Stimulated activated CD8-positive, alpha-beta memory T cell treated with anti-CD3 and anti-CD28 coated beads, Interleukin-12 subunit alpha, Interleukin-12 subunit beta, amount 100 ng/mL, for 24 hours (primary cell): ENCODE measurements around the gene DHFR2.
"Not testable (repeated sequence)": the region's sequence is repeated elsewhere in the genome, so short reads cannot be mapped to it uniquely, and the experiment has no call there.

ENCODE experiments used
- DNase-seq: peaks from one replicate; pipeline ENCODE4 v3.0.0-alpha.2; 2020; ENCODE audit errors: extremely low read depth

Gene DHFR2

DNA sequence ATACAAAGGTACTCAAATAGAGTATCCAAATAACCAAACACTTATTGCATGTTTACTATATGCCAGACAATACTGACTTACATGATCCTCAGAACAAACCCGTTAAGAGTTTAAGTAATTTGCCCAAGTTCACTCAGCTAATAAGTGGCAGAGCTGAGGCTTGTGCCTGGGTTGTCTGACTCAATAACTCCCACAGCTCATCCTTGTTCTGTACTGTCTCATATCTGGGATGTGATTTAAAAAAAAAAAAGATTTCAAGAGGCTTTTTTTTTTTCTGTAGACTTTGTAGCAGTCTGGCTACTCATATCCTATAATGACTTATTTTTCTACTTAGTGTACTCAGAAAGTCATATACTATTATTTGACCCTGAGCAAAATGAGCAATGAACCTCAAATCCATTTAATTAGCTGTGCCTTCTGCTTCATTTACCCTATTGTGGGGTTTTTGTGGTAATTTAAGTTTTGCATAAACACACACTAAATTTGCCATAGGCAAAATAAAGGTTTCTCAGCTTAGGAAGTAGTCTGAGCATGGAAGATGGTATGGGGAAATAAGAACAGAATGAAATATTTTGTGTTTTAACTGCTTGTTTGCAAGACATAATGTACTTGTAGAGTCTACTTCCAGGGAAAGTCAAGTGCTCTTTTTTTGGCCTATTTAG lies 3.2 kb upstream of the DHFR2 start:
- DNase-seq, result no peak

DNA sequence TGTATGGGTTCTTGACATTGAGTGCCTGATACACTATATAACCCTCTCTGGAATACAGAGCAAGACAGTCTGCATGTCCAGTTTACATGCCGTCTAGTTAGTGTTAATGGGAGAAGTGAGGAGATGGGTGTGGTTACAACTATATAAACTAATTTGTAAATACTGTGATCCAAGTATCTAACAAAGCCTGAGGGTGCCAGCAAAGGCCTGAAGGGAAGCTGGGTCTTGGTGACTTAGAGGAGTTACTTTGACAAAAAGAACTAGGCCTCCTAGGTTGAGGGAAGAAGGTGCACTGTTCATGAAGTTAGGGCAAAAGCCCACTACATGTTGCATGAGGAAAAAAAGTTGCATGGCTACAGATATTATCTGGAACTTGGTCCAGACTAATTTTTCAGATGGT lies 2.4 kb upstream of the DHFR2 start:
- DNase-seq, result no peak

DNA sequence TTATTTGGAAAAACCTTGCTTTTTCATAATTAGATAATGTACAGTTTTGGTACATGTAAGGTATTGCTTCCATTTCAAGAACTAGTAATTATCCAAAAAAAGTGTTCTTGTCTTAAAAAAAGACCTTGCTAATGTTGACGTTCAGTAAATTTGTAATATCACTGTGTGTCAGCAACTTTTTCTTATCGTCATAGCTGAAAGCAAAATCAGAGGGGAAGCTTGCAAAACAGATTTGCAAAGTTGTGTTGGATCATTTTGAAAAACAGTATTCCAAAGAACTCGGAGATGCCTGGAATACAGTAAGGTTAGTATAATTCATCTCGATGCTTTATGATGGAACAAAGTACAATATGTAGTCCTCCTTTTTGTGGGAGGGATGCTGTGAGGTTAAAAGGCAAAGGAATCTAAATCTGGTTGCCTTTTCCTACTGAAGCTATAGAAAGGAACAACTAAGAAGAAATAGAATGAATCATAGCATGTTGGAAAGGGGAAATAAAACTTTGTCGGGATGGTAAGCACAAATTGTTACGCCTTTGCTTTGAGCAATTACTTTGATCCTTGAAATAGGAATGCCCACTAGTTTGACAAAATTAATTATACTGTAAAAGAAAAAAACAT lies 1.6 kb upstream of the DHFR2 start:
- no peak for DNase-seq

DNA sequence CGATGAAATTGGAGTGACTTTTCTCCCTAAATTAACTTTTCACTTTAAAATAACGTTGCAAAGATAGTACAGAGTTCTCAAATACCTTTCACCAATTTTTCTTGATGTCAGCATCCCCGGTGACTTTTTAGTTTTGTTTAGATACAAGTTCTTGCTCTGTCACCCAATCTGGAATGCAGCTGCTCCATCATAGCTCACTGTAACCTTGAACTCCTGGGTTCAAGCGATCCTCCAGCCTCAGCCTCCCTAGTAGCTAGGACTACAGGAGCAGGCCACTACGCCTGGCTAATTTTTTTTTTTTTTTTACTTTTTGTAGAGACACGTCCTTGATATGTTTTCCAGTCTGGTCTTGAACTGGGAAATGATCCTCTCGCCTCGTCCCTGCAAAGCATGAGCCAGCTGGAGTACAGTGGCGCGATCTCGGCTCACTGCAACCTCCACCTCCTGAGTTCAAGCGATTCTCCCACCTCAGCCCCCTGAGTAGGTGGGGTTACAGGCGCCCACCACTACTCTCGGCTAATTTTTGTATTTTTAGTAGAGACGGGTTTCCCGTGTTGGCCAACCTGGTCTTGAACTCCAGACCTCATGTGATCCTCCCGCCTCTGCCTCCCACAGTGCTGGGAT lies 892 bp upstream of the DHFR2 start:
- no peak for DNase-seq

DNA sequence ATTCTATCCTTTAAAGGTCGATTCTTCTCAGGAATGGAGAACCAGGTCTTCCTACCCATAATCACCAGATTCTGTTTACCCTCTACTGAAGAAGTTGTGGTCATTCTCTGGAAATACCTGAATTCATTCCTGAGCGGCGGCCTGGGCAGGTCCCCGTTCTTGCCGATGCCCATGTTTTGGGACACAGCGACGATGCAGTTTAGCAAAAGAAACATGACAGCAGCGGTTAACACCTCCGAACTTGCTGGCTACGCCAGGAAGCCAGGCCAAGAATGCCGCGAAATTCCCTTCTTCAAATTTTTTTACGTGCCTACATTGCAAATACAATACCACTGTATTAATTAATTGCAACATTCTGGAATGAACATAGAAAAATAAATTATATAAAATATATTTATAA lies 1.4 kb downstream of the DHFR2 start:
- no peak for DNase-seq

DNA sequence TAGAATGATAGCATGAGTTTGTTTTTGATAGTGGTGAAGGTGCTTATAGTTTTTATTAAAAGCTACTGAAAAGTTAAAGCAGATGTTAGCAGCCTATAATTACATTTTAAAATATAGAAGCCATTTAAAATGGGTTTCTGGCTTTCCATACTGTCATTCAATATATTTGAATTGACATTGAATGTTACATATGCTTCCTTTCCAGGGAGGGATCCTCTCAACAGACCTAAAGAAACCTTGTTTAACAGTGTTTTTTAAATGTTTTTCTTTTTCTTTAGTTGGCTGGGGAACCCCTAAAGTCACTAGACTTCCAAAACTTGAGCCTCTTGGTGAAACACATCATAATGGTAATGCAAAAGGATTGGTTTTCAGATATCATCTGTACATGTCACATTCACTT lies 12.2 kb downstream of the DHFR2 start:
- no peak for DNase-seq

DNA sequence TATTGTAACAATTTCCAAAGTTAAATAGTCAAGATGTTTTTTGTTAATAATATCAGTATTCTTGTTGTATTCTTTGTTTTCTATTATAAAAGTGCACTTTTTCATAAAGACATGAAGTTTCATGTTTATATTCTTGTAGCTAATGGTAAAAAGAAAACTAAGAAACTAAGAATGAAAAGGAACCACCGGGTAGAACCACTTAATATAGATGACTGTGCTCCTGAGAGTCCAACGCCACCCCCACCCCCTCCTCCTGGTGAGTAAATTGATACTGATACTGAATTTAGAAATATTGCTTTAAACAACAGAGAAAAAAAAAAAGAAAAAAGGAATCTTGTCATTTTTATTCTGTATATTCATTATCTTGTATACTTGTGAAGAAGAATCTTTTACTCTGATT lies 13.4 kb downstream of the DHFR2 start:
- no peak for DNase-seq

DNA sequence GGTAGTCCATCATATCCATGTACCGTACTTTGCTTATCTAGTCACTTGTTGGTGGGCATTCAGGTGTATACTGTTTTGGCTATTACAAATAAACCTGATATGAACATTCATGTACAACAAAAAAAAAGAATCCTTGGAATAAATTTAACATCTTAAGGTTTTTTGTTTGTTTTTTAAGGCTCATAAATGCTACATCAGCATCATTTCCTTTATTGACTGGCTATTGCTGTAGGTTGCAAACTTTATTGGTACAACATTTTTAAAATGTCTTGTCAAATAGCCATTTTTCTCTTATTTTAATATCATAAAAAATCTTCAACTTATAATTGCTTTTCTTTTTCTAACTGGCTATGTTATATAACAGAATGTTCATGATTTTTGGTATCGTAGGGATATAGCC lies 16.2 kb downstream of the DHFR2 start:
- DNase-seq, result no peak

DNA sequence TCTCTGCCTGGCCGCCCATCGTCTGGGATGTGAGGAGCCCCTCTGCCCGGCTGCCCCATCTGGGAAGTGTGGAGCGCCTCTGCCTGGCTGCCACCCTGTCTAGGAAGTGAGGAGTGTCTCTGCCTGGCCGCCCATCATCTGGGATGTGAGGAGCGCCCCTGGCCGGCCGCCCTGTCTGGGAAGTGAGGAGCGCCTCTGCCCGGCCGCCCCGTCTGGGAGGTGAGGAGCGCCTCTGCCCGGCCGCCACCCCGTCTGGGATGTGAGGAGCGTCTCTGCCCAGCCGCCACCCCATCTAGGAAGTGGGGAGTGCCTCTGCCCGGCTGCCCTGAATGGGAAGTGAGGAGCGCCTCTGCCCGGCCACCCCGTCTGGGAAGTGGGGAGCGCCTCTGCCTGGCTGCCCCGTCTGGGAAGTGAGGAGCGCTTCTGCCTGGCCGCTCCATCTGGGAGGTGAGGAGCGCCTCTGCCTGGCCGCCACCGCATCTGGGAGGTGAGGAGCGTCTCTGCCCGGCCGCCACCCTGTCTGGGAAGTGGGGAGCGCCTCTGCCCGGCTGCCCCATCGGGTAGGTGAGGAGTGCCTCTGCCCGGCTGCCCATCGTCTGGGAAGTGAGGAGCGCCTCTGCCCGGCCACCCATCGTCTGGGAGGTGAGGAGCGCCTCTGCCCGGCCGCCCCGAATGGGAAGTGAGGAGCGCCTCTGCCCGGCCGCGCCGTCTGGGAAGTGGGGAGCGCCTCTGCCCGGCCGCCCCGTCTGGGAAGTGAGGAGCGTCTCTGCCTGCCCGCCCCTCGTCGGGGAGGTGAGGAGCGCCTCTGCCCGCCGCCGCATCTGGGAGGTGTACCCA lies 18.4 kb downstream of the DHFR2 start:
- not testable (repeated sequence) for DNase-seq

DNA sequence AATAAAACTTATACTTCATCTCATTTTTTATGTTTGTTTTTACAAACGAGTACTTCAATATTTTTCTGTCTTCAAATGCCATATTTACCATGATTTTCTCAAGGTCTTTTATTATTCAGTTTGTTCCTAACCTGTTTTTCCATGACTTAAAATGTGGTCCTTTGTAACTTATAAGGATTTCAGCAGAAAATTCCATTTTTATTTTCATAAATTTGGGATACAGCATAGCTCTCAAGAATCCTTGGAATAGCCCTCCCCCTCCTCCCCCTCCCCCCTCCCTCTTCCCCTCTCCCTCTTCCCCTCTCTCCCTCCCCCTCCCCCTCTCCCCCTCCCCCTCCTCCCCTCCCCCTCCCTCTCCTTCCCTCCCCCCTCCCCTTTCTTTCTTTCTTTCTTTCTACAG lies 19.4 kb downstream of the DHFR2 start:
- DNase-seq, result no peak

DNA sequence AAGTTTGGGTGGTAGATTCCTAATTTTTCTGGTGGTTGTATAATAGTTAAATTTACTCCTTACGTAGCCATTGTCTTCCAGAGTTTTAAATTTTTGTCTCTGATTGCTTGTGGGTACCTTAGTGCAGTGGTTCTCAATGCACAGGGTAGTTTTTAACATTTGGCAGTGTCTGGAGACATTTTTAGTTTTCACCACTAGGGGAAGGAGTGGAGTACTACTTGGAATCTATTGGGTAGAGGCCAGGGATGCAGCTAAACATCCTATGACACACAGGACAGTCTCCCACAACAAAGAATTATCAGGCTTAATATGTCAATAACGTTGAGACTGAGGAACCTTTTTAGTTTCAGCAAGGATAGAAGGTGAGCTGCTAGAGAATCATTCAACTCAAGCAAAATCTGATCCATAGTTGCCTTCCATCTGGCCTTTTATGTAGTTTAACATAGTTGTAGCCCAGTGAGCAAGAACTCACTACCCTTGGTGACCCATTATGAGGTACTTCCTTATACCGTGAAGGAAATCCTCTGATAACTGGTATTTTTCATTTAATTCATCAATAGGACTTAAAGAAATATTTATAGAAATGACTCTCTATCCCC lies 25.7 kb downstream of the DHFR2 start:
- DNase-seq, result no peak

DNA sequence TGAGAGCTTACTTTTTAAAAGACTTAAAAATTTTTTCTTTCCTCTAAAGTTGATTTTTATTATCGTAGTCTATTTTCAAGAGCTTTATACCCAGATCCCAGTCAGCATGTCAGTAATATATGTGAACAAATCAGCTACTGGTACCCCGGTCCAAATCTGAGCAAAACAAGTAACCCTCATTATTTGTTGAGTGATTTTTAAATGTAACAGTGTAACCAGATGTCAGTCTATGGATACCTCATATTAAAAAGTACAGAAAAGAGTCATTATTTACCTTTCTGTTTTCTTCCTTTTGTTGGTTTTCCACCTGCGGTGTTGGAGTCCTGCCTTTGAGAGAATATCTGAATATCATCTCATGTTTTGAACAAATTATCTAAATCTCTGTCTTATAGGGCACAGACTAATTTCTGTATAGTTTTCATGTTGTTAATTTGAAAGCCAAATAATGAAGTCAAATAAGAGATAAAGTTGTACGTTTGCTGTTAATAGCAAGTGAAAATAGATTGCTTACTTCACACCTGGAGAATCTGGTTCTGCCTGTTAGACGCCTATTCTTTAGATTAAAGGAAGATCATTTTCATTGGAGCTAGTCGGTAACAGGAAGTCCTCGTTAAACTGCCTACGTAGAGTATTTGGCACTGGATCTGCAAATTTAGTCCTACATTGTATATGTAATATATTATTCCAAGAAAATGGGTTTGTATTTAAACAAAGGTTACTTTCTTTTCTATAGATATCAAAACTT lies 34.5 kb downstream of the DHFR2 start, which contains the start of gene STX19:
Gene STX19, minus strand, starts transcription at position 505 of the 745 bp plus-strand sequence. CDS start 13,328 bp downstream, outside the sequence.
- DNase-seq, result no peak

DNA sequence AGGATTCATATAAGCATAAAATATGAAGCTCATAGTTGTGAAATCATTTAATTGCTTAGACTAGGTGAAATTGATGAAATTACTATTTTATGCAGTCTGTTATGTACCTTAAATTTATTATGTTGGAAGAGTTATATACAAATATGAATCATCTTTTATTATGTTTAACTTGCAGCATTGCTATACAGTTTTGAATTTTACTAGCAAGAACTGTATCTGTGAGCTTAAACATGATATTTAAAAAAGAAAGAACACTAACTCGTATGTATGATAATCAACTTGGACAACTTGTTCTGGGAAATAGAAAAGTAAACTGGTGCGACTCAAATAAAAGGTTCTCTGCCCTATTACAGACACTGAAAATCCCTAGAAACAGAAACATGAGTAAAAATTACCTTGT lies 36.1 kb downstream of the DHFR2 start:
- no peak for DNase-seq

DNA sequence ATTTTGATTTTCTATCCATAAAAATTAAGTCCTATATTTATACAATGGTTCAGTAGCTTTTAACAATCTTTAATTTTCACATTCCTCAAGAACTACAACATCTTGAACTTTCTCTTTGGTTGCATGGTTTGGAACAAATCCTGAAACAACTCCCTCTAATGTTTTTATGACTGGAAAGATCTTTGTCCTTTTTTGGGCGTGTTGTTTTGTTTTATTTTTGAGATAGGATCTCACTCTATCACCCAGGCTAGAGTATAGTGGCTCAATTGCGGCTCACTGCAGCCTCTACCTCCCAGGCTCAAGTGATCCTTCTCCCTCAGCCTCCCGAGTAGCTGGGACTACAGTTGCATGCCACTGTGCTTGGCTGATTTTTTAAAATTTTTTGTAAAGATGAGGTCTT lies 38.3 kb downstream of the DHFR2 start:
- no peak for DNase-seq

DNA sequence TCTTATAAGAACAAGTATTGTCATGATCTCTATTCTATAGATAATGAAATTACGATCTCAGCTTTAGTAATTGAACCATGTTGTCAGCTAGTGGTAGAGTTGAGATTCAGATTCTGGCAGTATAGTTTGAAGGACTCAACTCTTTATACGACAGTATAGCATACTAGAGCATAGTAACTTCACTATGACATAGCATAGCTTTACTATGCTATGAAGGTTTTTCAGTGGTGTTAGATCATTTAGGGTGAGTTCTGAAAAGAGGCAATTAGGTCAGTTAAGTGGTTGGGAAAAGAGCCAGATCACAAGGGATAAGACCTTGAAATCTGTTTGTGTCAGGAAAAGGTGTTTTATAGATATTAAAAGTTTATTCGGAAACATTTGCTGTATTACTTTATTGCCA lies 42.4 kb downstream of the DHFR2 start:
- DNase-seq, result no peak

DNA sequence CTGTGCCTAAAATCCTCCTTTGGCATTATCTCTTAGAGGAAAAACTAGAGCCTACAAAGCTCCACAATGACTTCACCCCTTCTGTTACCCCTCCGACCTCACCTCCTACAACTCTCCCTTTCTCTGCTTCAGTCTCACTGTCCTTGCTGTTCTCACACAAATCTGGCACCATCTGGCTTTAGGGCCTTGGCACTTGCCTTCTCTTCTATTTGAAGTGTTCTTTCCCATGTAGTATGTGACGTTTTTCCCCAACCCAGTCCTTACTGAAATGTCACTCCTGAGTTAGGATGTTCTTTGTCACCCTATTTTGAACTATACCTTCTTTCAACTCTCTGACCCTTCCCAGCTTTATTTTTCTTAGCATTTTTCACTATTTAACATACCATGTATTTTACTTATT lies 43.1 kb downstream of the DHFR2 start:
- no peak for DNase-seq

DNA sequence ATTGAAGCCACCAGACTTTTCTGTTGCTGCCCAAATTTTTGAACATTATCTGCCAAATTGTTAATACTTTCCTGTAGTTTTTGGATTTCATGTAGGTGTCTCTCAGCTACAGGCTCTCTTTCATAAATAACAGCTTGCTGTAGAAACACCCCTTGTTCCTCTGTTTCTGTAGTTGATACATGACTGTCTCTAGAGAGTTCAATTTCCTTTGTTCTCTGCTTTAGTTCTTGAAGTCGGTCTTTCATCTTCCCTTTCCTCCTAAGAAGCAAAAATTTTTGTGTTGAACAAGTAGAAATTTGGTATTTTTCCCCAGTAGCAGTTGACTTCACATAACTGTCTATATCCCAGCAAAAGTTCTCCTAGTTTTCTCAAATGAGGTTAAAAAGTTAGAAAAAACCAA lies 47.7 kb downstream of the DHFR2 start:
- DNase-seq, result no peak

DNA sequence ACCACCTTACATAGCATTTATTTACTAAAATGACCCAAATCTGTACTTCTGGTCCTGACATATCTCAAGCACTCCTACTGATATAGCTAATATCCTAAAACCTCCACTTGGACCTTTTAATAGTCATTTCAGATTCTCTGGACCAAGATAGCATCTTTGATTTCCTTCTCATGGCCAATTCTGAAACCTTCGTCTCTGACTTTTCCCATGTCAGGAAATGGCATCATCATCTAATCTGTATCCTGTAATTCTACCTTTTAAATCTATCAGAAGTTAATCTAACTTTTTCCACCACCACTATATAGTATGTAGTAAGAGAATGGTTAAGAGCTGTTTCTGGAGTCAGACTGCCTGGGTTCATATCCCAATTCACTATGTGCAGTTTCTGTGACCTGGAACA lies 50.5 kb downstream of the DHFR2 start:
- no peak for DNase-seq

DNA sequence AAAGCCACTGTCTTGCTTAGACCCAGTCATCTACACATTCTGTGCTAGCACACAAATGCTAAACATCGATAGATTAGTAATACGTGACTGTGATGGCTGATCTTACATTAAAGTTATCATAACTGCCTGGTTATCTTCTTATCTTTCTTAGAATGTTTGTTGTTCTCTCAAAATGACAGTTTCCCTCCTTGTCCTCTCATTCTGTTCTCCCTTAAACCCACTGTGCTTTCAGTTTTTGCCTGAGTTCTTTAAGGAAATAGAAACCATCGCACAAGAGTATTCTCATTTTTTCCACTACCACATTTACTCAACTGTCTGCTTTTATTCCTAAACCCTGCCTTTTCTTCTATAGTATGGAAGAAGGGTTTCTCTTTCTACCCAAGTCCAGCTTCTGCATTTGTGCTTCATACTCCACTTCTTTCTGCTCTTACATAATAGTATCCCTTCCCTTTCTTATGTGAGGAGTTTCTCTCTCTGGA lies 51.4 kb downstream of the DHFR2 start:
- no peak for DNase-seq

DNA sequence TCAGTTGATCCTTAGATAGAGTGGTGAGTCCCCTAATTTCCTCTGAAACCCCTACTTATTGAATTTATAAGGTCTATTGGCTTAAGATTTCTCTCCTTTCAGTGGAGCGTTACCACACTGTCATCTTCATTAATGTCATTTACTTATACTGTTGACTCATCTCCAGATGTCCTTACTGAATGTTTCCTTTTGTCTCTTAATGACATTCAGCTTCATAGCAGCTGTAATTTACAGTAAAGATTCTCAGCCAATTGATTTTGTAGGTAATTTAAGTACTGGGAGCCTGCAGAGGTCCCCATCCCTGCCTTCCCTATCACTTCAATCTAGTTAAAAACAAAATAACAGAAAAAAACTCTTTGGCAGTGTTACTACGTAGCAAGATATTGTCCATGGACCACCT lies 53.1 kb downstream of the DHFR2 start:
- no peak for DNase-seq

DNA sequence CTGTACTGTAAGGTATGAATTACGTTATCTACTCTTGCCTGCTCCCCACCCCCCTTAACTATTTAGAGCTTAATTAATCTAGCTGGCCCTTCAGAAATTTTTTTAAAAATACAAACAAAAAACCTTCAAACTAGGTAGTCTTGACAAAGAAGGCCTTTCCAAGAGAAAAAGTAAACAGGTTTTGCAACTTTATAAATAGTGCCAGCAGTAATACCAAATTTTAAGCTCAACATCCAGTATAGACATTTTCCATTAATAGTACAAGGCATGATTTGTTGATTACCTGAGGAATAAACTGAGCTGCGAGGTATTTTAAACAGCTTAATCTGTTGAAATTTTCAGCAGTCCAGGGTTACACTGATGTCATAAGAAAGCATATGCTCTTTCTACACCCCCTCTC lies 54.5 kb downstream of the DHFR2 start:
- no peak for DNase-seq
